Activated CD4-positive, alpha-beta T cell treated with anti-CD3 and anti-CD28 coated beads for 24 hours (primary cell): ENCODE data around the gene GABRG3.

Source experiments
- DNase-seq, 2 donors: peaks; one replicate each; pipeline ENCODE4 v3.0.0-alpha.2; 2020; ENCODE audit warnings: low read depth in 2 of 2

Gene GABRG3

GRCh38 chr15:27064080-27064479 is 93.1 kb downstream of the GABRG3 start:
- no peak for DNase-seq

- DNase-seq = no peak
Observed at GRCh38 chr15:27065151-27065550, 94.2 kb downstream of the GABRG3 start.

GRCh38 chr15:27065785-27066184 is 94.8 kb downstream of the GABRG3 start:
- no peak for DNase-seq

- no peak for DNase-seq
Observed at GRCh38 chr15:27066446-27066845, 95.5 kb downstream of the GABRG3 start.

- DNase-seq = no peak
Observed at GRCh38 chr15:27067175-27067574, 96.2 kb downstream of the GABRG3 start.

- no peak for DNase-seq
Observed at GRCh38 chr15:27070841-27071240, 99.9 kb downstream of the GABRG3 start.

- DNase-seq = no peak
Observed at GRCh38 chr15:27074179-27074578, 103.2 kb downstream of the GABRG3 start.

- no peak for DNase-seq
Observed at GRCh38 chr15:27077790-27078189, 106.8 kb downstream of the GABRG3 start.

GRCh38 chr15:27081676-27082418 is 110.9 kb downstream of the GABRG3 start:
- DNase-seq = no peak

- no peak for DNase-seq
Observed at GRCh38 chr15:27082526-27082925, 111.5 kb downstream of the GABRG3 start.

- DNase-seq = no peak
Observed at GRCh38 chr15:27084844-27085243, 113.9 kb downstream of the GABRG3 start.

- DNase-seq = no peak
Observed at GRCh38 chr15:27086149-27086548, 115.2 kb downstream of the GABRG3 start.

- DNase-seq = no peak
Observed at GRCh38 chr15:27086805-27087204, 115.8 kb downstream of the GABRG3 start.

- DNase-seq = no peak
Observed at GRCh38 chr15:27087651-27088583, 116.9 kb downstream of the GABRG3 start.

GRCh38 chr15:27088584-27089232 is 117.7 kb downstream of the GABRG3 start:
- no peak for DNase-seq

GRCh38 chr15:27089233-27089586 is 118.2 kb downstream of the GABRG3 start:
- DNase-seq = no peak

GRCh38 chr15:27089676-27090075 is 118.7 kb downstream of the GABRG3 start:
- DNase-seq = no peak

- no peak for DNase-seq
Observed at GRCh38 chr15:27091270-27091940, 120.4 kb downstream of the GABRG3 start.

GRCh38 chr15:27092390-27092789 is 121.4 kb downstream of the GABRG3 start:
- no peak for DNase-seq

- DNase-seq = no peak
Observed at GRCh38 chr15:27094235-27094634, 123.3 kb downstream of the GABRG3 start.

GRCh38 chr15:27095886-27096624 is 125.1 kb downstream of the GABRG3 start:
- no peak for DNase-seq
